Measurements from ENCODE around the gene AP4M1.

AP4M1 gene

DNA sequence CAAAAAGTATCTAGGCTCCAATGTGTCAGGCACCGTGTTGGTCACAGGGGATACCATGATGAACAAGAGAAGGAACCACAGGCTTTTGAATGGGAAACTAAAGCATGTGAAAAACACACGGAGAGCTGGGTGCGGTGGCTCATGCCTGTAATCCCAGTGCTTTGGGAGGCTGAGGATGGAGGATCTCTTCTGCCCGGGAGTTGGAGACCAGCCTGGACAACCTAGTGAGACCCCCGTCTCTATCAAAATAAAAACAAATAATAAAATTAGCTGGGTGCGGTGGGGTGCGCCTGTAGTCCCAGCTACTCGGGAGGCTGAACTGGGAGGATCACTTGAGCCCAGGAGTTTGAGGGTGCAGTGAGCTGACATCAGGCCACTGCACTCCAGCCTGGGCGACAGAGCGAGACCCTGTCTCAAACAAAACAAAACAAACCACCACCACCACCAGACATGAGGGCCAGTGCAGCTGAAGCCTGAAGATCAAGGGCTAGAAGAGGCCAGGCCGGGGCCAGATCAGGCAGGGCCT is 13.3 kb upstream of the AP4M1 start:
- DNase-seq, result no peak

DNA sequence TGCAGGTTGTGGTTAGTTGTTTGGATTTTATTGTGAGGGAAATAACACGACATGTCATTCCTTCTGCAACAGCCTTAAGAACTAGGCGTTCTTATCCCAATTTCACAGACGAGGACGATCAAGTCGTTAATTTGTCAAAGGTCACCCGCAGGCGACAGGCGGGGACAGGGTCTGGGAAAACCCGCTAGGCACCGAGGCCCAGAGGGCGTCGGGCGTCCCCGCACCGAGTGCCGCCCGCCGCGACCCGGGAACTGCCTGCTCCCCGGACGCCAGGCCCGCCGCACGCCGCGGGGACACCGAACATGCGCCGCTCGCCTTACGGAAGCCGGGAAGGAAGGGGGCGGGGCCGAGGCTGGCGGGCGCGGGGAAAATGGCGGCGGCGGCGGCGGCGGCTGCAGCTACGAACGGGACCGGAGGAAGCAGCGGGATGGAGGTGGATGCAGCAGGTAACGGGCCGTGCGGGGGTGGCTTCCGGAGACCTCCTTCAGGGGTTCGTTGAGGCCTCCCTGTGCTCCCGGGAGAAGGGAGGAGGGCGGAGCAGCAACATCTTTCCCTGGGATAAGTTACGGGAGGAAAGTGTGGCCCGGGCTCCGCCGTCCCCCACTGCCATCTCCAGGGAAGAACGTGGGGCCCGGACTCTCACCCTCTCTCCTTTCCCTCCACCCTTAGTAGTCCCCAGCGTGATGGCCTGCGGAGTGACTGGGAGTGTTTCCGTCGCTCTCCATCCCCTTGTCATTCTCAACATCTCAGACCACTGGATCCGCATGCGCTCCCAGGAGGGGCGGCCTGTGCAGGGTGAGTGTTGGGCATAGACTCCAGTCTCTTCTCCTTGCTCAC is 12.6 kb upstream of the AP4M1 start, which contains the start of gene COPS6:
Gene COPS6, plus strand, starts transcription at position 349 of the 837 bp plus-strand sequence. Its CDS starts 22 bp downstream, at position 371.
- peak; percentile 7 to 74 for DNase-seq

DNA sequence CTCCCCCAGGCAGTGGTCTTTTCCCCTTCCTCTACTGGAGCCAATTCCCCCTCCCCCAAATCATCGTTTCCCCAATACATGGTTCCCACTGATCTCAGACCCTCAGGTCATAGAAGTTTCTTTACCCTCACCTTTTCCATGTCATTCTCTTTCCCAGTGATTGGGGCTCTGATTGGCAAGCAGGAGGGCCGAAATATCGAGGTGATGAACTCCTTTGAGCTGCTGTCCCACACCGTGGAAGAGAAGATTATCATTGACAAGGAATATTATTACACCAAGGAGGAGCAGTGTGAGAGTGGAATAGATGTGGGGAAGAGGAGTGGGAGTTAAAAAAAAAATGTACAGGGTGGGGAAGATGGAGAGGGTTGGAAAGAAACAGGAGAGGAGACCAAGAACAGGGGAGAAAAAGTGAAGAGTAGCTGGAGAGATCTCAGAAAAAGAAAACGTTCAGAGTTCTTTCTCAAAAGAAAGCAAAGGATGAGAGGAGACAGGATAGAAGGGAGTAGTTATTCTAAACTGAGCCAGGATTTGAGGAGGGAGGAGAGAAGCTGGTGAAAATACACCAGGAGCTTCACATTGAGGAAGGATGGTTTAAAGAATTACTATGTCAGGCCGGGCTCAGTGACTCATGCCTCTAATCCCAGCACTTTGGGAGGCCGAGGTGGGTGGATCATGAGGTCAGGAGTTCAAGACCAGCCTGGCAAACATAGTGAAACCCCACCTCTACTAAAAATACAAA is 11.8 kb upstream of the AP4M1 start:
- DNase-seq, result no peak

DNA sequence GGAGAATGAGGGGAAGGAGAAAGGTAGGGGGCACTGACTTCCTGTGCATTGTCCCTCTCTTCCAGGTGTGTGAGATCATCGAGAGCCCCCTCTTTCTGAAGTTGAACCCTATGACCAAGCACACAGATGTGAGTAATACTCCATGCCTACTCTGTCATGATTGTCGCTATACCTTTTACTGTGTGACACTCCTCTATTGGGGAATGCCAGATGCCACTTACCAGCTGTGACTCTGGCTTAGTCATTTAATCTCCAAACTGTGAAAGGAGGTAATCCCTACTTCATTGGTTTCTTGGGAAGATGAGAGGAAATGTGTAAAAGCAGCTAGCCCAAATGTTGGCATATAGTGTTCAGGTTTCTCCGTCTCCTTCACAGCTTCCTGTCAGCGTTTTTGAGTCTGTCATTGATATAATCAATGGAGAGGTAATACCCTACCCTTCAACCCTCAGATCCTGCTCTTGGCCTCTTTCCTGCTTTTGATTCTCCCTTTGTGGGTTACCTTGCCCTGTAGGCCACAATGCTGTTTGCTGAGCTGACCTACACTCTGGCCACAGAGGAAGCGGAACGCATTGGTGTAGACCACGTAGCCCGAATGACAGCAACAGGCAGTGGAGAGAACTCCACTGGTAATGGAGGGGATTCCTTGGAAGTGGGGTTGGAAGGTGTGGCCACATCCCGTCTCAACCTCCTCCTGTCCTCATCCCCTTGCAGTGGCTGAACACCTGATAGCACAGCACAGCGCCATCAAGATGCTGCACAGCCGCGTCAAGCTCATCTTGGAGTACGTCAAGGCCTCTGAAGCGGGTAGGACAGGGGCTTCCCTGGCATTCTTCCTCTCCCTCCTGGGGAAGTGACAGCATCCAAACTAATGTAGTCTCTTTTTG is 10.7 kb upstream of the AP4M1 start:
- DNase-seq, result no peak

DNA sequence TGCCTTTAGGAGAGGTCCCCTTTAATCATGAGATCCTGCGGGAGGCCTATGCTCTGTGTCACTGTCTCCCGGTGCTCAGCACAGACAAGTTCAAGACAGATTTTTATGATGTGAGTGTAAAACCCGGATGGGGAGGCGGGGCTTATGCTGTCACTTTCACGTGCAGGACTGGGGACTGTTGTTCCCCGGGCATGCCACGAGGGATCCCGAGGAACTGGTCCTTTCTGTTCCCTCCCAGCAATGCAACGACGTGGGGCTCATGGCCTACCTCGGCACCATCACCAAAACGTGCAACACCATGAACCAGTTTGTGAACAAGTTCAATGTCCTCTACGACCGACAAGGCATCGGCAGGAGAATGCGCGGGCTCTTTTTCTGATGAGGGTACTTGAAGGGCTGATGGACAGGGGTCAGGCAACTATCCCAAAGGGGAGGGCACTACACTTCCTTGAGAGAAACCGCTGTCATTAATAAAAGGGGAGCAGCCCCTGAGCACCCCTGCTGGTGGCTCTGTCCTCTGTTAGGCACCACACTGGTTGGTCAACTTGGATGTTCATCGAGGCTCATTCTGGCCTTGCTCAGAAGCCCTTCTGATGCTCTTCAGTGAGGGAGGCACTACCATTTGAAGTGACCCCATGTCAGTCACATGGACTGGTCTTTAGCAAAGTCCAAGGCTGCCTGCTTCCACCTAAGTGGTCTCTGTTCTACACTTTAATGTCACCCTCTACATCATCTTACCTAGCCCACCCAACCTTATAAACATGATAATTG is 9.8 kb upstream of the AP4M1 start:
- no peak for DNase-seq

DNA sequence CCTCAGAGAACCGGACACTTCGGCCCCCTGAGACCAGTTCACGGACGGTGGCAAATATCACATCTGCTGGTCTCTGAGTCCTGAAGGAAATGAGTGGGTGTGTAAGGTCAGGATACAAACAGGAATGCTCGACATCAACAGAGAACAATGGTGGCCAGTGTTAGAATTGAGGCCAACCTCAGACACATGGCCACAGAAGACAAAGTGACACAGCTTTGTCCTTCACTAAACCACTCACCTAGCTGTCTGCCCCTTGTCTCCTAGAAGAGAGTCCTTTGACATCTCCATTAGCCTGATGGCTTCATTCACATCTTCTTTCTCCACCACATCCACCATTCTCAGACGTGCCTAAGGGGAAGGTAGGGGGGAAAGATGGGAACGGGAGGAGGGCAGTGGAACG is 8.4 kb upstream of the AP4M1 start:
- DNase-seq, result no peak

DNA sequence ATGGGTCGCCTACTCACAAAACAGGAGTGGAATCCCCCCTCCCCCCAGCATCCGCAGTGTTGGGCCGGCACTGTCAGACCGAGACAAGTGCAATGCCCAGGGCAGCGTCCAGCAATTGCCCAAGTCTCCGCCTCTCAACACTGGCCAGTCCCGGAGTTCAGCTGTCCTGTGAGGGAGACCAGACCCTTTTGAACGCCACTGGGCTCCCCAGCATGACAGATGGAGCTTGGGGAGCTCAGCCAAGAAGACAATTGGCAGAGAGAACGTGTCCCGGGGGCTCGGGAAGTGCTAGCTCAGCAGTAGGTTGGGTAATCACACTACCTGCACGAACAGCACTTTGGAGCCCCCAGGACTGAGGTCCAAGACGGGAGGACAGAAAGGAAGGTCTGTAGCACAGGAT is 7.9 kb upstream of the AP4M1 start:
- no peak for DNase-seq

DNA sequence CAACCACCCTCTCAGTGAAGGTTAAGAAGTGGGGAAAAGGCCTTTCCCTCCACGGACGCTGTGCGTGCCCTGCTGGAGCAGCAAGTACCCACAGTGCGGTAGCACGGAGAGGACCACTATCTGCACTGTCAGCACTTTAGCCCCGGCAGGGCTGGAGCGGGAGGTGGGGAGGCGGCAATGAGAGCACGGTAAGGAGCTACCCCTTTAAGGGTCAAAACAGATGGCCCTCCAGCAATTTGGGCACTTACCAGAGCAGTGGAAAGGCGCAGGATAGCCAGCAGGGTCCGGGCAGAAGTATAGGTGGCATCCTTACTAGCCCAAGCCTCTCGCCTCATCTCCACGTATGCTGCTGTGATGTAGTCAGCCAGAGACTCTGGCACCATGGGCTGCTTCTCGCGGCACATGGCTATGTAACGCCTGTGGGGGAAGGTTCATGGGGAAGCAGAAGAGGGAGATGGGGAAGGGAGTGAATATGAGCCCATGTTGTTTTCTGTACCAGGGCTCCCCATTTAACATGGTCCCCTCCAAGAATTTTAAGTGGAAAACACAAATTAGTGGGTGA is 7.4 kb upstream of the AP4M1 start:
- no peak for DNase-seq

DNA sequence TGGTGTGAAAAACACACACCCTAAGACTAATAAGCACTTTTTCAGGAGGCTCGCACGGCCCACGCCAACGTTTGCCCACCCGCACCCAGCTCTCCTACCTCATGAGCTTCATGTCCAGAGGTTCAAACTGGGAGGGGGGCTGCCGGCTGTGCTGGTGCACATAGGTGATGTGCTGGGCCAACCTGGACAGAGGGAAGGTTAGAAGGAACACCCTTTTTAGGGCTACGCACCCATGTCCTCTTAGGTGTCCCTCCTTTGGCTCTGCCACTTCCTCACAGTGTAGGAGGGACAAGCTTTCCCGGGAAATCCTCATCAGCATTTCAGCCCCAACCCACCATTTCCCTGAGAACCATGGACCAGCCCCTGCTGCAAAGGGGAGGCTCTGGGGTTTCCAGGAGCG is 6.2 kb upstream of the AP4M1 start:
- no peak for DNase-seq

DNA sequence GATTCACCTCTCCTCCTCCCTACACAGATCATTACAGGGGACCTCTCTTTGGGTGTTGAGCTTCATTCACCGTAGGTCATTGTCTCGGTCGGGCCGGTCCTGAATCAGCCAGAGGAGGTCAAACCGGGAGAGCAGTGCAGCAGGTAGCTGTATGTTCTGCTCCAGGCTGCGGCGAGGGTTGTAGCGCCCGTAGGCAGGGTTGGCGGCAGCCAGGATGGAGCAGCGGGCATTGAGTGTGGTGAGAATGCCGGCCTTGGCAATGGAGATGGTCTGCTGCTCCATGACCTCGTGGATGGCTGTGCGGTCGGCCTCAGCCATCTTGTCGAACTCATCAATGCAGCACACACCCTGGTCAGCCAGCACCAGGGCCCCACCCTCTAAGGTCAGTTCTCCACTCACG is 5.7 kb upstream of the AP4M1 start:
- no peak for DNase-seq

DNA sequence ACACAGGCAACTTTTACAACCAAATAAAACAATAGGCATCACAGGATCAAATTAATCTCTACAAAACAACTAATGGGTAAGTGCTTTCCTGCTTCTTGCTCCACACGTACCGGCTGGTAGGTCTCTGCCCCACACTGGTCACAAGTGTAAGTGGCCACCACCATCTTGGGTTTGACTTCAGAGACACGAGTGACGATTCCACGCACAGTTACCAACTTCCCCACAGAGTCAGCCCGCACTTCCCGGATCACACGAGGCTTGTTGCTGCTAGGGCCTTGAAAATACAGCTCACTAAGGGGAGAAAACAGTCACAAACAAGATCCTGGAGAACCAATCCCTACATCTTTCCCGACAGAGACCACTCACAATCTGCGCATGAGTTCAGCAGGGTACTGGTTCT is 2.5 kb upstream of the AP4M1 start:
- DNase-seq, result no peak

DNA sequence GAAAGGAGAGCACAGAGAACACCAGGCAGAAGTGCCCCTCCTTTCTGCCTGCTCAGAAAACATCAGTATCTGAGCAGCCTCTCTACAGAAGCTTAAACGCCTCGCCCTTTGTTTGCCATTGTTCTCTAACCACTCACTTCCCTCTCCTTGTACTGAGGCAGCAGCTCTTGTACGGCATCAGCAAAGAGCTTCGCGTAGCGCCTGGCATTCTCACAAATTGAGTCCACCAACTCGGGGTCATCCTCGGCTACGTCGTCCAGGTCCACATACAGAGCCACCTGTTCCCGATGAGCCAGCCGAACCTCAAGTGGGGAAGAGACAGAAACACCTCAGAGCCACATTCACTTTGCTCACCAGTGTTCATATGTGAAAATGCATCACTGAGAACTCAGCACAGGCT is 2.0 kb upstream of the AP4M1 start:
- DNase-seq, result no peak

DNA sequence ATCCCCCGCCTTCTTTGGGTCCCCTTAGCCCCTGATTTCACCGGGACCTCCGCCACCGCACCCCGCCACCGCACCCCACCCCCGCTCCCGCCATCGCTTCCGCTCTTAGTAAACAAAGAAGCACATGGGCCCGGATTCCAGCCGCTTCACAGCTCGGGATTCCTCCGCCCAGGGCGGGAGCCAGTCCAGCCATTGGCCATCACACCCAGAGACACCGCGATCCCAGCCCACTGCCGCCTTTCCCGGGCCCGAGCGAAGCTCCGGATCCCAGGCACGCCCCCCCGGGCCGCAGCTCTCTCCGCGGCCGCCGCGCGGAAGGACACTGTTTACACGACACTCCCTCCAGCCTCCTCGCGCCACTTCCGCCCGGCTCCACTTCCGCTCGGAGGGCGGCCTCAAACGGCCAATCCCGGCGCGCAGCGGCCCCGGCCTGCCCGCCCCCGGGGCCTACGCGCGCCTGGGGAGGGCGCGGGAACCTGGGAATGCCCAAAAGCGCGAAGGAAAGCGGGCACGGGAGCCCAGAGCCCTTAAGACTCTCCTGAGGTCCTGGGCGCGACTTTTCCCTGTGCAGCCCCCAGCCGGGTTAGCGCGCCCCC is 925 bp upstream of the AP4M1 start:
- peak; percentile 65 to 88 for DNase-seq

DNA sequence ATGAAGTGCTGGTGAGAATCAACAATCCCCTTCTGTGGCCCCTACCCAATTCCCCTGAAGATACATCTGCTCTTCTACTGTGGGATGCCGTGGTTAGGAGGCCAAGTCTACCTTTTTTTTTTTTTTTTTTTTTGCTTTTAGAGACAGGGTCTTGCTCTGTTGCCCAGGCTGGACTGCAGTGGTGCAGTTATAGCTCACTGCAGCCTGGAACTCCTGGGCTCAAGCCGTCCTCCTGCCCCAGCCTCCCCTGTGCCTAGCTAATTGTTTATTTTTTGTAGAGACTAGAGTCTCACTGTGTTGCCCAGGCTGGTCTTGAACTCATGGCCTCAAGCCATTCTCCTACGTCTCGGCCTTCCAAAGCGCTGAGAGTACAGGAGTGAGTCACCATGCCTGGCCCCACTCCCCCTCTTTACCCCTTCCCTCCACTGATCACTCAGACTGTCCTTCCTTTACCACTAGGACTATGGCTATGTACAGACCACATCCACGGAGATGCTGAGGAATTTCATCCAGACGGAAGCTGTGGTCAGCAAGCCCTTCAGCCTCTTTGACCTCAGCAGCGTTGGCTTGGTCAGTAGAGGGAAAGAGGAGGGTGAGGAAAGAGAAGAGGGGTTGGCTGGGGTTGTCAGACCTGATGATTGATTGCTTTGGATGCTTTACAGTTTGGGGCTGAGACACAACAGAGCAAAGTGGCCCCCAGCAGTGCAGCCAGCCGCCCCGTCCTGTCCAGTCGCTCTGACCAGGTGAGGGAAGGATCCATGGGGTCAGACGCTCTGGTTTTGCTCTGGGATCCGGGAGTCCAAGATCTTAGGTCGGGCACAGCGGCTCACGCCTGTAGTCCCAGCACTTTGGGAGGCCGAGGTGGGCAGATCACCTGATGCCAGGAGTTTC is 1.8 kb downstream of the AP4M1 start:
- DNase-seq, result no peak

DNA sequence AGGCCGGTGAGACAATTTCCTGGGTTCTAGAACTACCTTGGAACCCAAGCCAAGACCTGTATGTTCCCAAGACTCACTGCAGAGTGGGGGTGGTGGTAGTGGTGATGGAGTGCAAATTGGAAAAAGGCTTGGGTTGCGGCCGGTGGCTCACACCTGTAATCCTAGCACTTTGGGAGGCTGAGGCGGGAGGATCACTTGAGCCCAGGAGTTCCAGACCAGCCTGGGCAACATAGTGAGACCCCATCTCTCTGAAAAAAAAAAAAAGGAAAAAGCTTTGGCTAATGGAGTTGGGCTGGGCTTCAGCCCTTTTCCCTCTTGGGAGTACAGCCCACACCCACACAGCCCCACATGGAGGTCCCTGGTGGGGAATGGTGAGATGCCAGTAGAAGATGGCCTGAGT is 4.1 kb downstream of the AP4M1 start:
- DNase-seq, result no peak

DNA sequence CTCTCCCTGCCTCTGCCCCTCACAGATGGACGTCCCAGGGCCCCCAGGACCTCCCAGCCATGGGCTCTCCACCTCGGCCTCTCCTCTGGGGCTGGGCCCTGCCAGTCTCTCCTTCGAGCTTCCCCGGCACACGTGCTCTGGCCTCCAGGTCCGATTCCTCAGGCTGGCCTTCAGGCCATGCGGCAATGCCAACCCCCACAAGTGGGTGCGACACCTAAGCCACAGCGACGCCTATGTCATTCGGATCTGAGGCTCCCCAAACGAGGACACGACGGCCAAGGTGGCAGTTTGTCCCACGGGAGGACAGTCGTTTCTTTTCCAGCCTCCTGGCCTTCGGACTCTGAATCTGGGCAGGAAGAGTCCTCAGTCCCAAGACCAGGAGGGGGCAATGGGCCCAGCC is 5.2 kb downstream of the AP4M1 start:
- no peak for DNase-seq

DNA sequence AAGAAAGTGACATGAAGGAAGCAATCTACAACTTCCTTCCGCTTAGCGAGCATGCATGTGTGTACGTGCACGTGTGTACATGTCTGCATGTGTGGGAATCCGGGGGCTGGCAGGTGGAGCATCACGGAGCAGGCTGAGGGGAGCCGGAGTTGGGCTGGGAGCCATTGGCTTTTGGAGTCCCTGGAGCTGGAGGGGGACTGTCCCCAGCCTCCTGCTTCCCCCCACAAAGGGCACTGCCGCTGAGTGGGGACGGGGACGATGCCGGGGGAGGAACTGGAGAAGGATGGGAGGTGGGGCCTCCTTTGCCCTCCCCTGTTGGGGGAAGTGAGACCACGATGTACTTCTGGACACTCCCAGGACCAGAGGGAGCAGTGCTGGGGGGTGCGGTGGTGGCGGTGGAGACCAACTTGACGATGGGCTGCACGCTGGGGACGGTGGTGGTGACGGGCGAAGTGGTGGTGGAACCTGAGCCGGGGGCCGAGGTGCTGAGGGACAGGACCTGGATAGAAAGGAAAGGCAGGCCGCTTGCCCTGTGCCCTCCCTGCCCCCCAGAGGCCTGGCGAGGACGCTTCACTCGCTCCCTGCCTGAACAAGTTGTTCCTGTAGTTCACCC is 5.8 kb downstream of the AP4M1 start:
- DNase-seq, result no peak

DNA sequence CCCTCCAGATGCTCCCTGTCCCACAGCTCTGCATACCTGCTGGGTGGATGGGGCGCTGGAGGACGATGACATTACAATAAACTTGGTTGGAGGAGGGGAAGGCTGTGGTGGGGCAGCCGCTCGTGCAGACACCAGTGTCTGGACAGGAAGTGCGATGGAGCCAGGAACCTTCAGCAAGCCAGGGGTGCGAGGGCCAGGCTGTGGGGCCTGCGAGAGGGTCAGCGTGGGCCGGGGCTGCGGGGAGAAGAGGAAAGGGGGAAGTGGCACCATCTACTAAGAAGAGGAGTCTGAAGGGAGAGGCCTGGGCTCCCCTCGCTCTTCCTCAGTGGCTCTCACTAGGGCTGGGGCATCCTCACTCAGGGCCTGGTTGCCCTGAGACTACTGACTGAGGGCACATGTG is 6.4 kb downstream of the AP4M1 start:
- DNase-seq, result no peak

DNA sequence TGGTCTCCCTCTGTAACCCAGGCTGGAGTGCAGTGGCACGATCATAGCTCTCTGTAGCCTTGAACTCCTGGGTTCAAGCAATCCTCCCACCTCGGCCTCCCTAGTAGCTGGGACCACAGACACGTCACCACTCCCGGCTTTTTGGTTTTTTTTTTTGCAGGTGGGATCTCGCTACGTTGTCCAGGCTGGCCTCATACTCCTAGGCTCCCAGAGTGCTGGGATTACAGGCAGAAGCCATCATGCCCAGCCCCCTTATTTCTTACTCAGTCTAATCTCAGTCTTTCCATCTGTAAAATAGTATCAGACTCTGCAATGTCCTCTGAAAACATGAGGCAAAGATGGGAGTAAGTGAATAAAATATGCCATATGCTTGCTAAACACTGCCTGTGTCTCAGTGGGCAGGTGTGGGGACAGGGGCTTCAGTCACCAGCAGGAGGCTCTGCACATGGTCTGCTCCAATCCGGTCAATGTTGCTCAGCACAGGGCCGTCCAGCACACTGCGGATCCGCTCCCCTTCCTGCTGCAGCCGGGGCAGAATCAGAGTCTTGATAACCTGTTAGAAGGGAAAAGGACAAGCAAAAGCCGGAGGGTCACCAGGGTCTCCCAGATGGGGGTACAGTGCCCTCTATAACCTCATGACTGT is 8.2 kb downstream of the AP4M1 start:
- DNase-seq, result no peak

Data from bone marrow (tissue), 2 donors.